Gastroesophageal sphincter (tissue), 3 donors: ENCODE data around the gene SUN1.

Experiments
- CTCF ChIP-seq, 4 experiments: fragments of 200-600 bp in 2 of 4; fragments of 450-650 bp in 2 of 4; sonication (generic) in 1 of 4; IDR thresholded peaks; one replicate each; pipeline ENCODE4 v1.5.1; 2017 to 2019; ENCODE audit warnings: antibody characterized with exemption in 4 of 4, mild to moderate bottlenecking in 2 of 4, moderate library complexity in 2 of 4
- POLR2A ChIP-seq, 2 donors: fragments of 450-650 bp; IDR thresholded peaks; one replicate each; pipeline ENCODE4 v1.6.1; 2017; ENCODE audit warnings: antibody characterized with exemption in 2 of 2, mild to moderate bottlenecking in 2 of 2, moderate library complexity in 1 of 2

- TF ChIP-seq CTCF (IDR thresholded peaks at IDR 0.05) (no peak), POLR2A (IDR thresholded peaks at IDR 0.05) (no peak)
Observed at GRCh38 chr7:791519-791918, 40.8 kb upstream of the SUN1 start.
